NOMO-1 treated with DMSO at 0.1 percent for 48 hours (cell line): Measurements from ENCODE around the gene LTBR.

ENCODE experiments used
- DNase-seq: peaks from one replicate; lab custom pipeline; 2025; ENCODE audit not compliant: unreplicated experiment; lab: John Stamatoyannopoulos, UW

The LTBR gene

DNA sequence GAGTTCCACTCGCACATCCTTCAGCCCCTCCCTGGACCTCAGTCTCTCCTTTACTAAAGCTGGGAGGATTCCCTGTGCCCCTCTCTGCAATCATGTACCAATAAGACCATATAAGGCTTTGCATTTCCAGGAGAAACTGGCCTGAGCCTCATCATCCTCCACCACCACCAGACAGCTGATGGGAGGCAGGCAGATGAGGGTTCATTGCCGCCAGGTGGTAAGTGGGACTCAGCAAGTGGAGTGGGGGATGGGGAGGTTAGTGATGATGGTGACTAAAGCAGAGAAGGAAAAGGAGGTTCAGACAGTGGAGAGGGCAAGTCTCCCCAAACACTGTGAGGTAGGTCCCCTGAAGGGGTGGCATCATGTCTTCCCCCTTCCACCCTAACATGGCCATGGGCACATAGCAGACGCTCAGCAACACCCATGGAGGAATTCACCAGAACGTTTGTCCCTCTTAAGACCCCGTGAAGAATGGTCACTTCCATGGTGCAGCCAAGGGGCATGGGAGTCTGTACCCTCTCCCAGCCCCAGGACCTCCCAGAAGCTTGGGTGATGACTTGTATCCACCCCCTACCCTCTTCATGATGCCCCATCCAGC, 37.6 kb upstream of the LTBR start:
- no peak for DNase-seq

DNA sequence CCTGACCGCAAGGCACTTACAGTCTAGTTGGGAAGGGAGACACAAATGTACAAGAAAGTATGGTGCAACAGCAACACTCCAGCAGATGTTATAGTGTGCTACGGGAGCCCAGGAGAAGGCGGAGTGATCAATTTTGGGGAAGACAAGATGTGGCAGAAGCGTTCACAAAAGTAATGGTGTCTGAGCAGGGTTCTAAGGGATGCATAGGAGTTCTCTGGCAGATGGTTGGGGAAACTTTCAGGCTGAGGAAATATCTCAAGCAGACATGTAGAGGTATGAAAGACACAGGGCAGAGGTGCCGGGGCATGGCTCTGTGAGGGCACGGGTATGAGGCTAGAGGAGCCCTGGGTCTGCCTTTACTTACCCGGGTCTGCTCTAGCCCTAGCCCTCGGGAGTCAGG, 37.0 kb upstream of the LTBR start:
- no peak for DNase-seq

DNA sequence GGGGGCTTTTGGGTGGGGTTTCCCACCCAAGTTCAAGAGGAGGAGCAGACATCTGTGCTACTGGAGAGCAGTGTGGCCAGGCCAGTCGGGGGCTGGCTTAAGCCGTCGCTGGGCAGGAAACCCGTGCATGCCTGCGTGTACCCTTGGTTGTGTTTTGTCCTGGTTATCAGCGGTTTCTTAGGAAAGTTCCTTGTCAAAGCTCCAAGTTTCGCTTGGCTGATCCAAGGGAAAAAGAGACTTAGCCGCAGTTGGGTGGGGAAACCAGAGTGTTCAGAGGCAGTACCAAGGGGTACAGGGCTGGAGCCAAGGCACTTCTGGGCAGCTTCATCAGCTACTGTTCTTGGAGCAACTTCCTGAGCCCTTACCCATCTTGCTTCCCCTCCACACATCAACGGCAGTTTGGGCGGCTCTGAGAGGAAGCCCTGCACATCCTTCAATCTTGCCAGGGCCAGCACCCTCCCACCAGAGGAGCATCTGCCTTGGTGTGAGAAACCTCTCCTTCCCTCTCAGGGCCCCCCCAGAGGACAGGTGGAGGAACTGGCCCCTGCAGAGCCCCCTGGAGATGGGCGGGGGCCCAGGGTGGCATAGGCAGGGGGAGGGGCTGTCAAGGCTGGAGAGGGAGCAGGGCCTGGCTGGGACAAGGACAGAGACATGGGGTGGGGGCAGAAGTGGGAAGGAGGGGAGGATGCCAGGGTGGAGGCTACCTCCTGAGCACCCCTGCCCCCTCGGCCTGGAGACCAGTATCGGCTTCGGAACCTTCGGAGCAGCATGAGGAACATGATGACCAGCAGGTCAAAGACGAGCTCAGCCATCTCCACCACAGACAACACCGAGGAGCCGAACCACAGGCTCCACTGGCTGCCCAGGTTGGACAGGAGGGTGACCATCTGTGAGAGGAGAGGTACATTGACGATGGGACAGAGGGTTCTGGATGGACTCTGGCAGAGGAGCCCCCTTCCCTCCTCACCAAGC, 36.3 kb upstream of the LTBR start:
- peak; percentile 37 for DNase-seq

- DNase-seq = no peak
Observed at GRCh38 chr12:6351622-6352021, 32.3 kb upstream of the LTBR start.

DNA sequence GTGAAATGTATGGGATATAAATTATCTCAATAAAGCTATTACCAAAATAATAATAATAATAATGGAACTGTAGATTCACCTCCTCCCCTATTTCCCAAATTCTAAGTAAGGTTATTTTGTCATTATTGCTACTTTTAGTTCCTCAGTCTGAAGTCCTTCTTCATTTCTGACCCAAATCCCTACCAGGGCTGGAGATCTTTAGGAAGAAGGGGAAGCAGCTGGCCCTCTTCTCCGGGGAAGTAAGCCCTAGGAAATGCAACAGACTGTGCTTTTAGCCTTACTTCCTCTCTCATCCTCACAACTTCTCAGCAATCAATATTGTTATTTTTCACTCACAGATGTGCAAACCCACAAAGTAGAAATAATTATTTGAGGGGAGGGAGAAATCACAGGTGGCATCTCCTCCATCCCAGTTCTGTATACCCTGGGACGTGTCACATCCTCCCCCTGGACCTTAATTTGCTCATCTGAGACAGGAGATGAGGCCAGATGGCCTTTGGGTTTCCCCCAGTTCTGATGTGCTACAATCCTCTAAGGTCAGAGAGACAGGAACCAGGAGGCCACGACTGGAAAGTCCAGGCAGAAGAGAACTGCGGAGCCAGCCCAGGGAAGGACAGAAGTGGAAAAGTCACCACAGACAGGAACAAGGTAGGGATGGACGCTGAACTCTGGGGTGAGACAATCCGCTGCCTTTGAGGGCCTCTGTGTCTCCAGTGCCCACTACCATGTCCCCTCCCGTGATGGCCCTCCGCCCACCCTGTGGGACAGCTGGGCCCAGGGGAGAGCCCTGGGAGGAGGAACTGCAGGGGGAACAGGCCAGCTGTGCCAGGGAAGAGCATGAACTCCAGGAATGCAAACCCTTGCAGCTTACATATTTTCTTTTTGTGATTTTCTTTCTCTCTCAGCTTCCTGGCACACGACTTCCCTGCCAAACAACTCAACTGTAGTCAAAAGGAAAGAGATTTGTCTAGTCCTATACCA, 31.5 kb upstream of the LTBR start:
- DNase-seq = no peak

- no peak for DNase-seq
Observed at GRCh38 chr12:6354495-6355393, 29.2 kb upstream of the LTBR start.

- peak; percentile 73 for DNase-seq
Observed at GRCh38 chr12:6355491-6356373, 28.2 kb upstream of the LTBR start.

DNA sequence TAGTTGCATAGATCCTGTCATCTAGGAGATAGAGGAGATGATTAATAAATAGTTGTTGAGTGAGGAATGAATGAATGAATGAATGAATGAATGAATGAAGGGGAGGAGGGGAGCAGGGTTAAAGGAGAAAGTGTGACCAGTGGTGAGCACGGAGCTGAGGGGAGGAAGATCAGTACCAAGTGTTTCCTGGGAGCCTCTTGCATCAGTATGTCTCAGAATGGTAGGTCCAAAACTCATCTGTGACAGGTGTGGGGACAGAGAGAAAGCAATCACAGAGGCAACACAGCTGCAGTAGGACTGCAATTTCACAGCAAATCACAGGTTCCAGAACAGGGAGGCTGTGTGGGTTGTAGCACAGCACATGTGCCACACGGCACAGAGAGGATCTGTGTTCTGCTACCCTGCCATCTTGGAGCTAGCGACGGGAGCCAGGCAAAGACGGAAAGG, 27.6 kb upstream of the LTBR start:
- no peak for DNase-seq

DNA sequence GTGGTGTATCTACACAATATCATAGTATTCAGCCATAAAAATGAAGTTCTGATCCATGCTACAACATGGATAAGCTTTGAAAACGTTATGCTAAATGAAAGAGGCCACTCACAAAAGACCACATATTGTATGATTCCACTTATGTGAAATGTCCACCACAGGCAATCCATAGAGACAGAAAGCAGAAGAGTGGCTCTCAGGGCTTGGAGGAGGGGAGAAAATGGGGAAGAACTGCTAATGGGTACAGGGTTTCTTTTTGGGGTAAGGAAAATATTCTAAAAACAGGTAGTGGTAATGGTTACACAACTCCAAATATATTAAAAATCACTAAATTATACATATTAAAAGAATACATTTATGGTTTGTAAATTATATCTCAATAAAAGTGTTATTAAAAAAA, 25.1 kb upstream of the LTBR start:
- DNase-seq = peak; percentile 81

DNA sequence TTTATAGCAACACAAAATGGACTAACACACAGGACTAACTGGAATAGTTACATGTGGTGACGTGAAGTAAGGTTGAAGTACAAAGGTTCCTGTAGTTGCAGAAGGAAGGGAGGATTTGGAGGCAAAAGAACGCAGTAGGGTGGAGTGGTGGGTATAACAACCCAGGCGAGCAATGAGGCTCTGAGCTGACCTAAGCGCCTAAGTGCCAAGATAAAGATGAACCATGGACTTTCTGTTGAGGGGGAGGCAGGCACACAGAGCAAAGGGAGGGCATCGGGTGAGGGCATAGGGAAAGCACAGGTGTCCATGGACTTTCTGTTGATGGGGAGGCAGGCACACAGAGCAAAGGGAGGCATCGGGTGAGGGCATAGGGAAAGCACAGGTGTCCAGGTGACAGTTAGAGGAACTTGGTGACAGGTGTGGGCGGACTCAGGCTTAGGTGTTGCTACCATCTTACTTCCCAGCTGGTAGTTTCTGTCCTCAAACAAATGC, 23.8 kb upstream of the LTBR start:
- no peak for DNase-seq

GRCh38 chr12:6360578-6361490, 23.1 kb upstream of the LTBR start:
- no peak for DNase-seq

DNA sequence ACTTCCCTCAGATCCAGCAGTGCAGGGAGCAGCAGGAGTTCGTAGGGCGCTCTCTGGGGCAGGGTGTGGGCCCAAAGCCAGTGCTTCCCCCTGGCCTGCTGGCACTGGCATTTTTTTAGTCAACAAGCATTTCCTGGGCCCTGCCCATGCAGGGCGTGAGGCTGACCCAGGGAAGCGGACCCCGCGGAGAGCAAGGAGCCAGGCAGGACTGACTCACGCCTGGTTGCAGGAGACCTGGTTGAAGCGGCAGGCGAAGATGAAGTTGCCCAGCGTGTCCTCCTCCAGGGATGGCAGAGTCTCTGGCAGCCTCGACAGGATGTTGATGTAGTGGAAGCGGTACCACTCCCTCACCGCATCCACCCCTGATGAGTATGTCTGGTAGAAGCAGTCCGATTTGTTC, 22.1 kb upstream of the LTBR start:
- no peak for DNase-seq

DNA sequence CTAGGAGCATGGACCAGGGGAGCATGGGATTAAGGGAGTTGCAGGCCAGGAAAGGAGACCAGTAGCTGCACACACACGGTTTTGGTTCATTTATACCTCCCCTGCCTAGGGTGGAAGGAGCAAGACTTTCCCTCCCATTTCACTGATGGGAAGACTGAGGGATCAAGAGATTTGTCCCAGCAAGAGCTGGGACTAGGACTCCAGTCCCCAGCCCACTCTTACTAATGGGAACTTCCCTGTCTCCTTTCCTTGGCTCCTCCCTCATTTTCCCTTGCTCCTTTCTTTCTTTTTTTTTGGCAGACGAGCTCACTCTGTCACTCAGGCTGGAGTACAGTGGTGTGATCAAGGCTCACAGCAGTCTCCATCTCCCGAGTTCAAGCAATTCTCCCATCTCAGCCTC, 21.6 kb upstream of the LTBR start:
- no peak for DNase-seq

- no peak for DNase-seq
Observed at GRCh38 chr12:6363010-6363329, 21.0 kb upstream of the LTBR start.

GRCh38 chr12:6363330-6364043, 20.5 kb upstream of the LTBR start:
- peak; percentile 54 for DNase-seq

DNA sequence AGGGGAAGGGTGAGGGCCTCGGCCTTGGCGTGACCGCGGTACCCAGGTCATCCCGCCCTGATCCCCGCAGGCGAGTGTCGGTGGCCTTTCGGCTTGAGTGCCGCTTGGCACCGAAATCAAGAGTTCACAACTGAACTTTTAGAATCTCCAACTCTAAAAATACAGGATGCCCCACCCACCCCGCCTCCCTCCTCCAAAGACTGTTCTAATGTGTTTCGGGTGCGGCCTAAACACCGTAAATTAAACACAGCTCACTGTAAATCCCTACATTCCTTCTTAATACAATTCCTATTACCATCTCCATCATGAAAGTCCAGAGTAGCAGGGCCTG, 20.0 kb upstream of the LTBR start:
- DNase-seq = no peak

DNA sequence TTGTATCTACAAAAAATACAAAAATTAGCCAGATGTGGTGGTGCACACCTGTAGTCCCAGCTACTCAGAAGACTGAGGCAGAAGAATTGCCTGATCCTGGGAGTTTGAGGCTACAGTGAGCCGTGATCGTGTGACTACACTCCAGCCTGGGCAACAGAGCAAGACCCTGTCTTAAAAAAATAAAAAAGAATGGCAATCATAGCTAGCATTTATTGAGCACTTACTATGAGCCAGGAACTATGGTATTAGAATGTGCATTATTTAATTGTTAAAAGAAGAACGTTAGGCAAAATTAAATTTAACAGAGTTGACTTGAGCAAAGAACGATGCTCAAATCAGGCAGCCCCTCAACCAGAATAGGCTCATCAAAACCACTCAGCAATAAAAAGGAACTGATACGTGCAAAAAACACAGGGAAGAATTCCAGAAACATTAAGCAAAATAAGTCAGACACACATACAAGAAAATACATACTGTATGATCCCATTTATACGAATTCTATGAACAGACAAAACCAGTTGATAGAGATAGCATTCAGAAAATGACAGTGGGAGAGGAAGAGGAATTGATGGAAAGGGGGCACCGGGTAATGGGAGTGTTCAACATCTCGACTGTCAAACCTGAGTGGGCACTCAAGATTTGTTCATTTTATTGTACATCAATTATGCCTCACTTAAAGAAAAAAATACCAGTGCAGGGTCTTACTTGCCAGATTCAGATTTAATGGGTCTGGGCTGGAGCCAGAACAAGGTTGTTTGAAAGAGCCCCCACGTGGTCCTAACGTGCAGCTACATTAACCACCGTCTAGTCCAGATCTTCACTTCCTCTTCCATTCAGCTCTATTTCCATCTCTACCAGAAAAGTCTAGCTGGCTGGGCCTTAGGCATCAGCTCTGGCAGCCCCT, 16.6 kb upstream of the LTBR start:
- DNase-seq = peak; percentile 94
